ENCODE measurements around the gene SLC6A5. TPM values are rescaled to one million over a fixed set of nuclear protein-coding genes. Genes with fewer than 3 reads are reported as not detected.

The SLC6A5 gene
- total and polyA plus RNA-seq, 2 of the 4 experiments (the other 2 are of a cell fraction), result not detected

DNA sequence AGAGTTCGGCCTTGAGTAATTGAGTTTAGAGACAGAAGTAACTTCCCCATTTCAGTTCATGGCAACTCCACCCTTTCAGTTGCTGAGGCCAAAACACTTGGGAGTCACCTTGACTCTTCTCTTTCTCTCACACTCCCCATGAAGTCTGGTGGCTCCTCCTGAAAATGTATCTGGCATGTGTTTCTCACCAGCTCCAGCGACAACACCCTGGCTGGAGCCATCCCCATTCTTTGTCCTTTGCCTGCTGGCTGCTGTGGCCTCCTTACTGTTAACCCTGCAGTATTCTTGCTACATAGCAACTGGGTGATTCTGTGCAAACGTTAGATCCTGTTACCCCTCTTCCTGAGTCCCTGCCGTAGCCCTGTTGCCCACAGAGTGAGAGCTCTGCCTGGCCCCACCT, 23.8 kb downstream of the SLC6A5 start:
- H4K91ac ChIP-seq (ENCODE audit: insufficient read depth, low read depth, low read length), result no peak overlapping the region
- H3K18ac ChIP-seq (ENCODE audit: low read depth, low read length), result no peak overlapping the region
- no peak overlapping the region for H3K9ac ChIP-seq (ENCODE audit: low read depth, low read length)
- dilution Hi-C loops (cut with HindIII; ENCODE audit: low sequenced_read_pairs, unreplicated experiment) (no loop called here), in situ Hi-C loops (cut with MboI; ENCODE audit: low sequenced_read_pairs) (loop anchor here (25.0 kb wide), 1 partner anchor 686 kb away; no protein-coding TSS in a partner anchor), intact Hi-C loops (cut with micrococcal nuclease) (no loop called here)
- no peak overlapping the region for H2AFZ ChIP-seq (replicated peaks; ENCODE audit: low read length, poor library complexity)
- no peak overlapping the region for H2AK9ac ChIP-seq (replicated peaks; ENCODE audit: low read depth, low read length, poor library complexity)
- H3K9me3 ChIP-seq (ENCODE audit: control insufficient read depth, insufficient read depth, low read length), result no peaks in the 10 kb centered on the region
- no peak overlapping the region for H2BK20ac ChIP-seq (ENCODE audit: low read depth, low read length)
- no peak overlapping the region for H2BK120ac ChIP-seq (ENCODE audit: low read depth, low read length)
- H3K79me1 ChIP-seq (ENCODE audit: low read depth in 1 of 2, low read length in 2 of 2), result no peaks in the 10 kb centered on the region
- DNase-seq (no peak), ATAC-seq (ENCODE audit: low read depth) (no peak)
- H2BK15ac ChIP-seq (ENCODE audit: low read depth, low read length), result no peak overlapping the region
- H3K27me3 ChIP-seq (ENCODE audit: control insufficient read depth, insufficient read depth, low read length), result no peaks in the 10 kb centered on the region; the same call in 1 of the 2 replicates
- H3K9me1 ChIP-seq (ENCODE audit: insufficient read depth, low read length), result no peaks in the 10 kb centered on the region
- H3K4me2 ChIP-seq (ENCODE audit: low read depth, low read length), result no peak overlapping the region
- CTCF ChIA-PET, result interaction anchor here (1.1 kb wide), 1 partner anchor 13 kb away, joined by 4 read pairs; no protein-coding TSS in a partner anchor
- no peak overlapping the region for H3K56ac ChIP-seq (ENCODE audit: extremely low read depth, insufficient read depth, low read length)
- TF ChIP-seq SMC3 (IDR thresholded peaks at IDR 0.05; ENCODE audit: low read depth, low read length) (no peak), NFE2L2 (IDR thresholded peaks at IDR 0.05; ENCODE audit: low read depth, low read length) (no peak), POLR2A (IDR thresholded peaks at IDR 0.05; ENCODE audit: low read depth, low read length) (no peak), RCOR1 (IDR thresholded peaks at IDR 0.05; ENCODE audit: insufficient replicate concordance, low read length) (no peak), USF2 (IDR thresholded peaks at IDR 0.05; ENCODE audit: low read depth, low read length) (no peak), MAZ (IDR thresholded peaks at IDR 0.05; ENCODE audit: borderline replicate concordance, low read depth, low read length) (no peak), FOS (IDR thresholded peaks at IDR 0.05; ENCODE audit: low read depth, low read length) (no peak)
- TF ChIP-seq, protein P1, sequence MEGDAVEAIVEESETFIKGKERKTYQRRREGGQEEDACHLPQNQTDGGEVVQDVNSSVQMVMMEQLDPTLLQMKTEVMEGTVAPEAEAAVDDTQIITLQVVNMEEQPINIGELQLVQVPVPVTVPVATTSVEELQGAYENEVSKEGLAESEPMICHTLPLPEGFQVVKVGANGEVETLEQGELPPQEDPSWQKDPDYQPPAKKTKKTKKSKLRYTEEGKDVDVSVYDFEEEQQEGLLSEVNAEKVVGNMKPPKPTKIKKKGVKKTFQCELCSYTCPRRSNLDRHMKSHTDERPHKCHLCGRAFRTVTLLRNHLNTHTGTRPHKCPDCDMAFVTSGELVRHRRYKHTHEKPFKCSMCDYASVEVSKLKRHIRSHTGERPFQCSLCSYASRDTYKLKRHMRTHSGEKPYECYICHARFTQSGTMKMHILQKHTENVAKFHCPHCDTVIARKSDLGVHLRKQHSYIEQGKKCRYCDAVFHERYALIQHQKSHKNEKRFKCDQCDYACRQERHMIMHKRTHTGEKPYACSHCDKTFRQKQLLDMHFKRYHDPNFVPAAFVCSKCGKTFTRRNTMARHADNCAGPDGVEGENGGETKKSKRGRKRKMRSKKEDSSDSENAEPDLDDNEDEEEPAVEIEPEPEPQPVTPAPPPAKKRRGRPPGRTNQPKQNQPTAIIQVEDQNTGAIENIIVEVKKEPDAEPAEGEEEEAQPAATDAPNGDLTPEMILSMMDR (conservative IDR thresholded peaks at IDR 0.05; ENCODE audit: low read depth, low read length), result no peak
- no peak overlapping the region for H3K23ac ChIP-seq (ENCODE audit: low read depth, low read length)
- no CpG with 5 or more reads among the region's 4 CpGs for WGBS, 2 experiments (ENCODE audit: extremely low coverage in 2 of 2, insufficient read length in 1 of 2)
- no peak overlapping the region for H4K5ac ChIP-seq (ENCODE audit: low read depth, low read length)
- H3K36me3 ChIP-seq (ENCODE audit: control insufficient read depth, insufficient read depth, low read length), result no peaks in the 10 kb centered on the region
- no TSS peak for BruUV-seq (replicated peaks)
- no peak overlapping the region for H3K27ac ChIP-seq (ENCODE audit: insufficient read depth, low read length)
- no peaks in the 10 kb centered on the region for H4K20me1 ChIP-seq (ENCODE audit: insufficient read depth, low read length)
- H3K4ac ChIP-seq (ENCODE audit: low read depth, low read length), result no peak overlapping the region
- H2AK5ac ChIP-seq (ENCODE audit: low read depth, low read length), result no peak overlapping the region
- H3K4me3 ChIP-seq (ENCODE audit: insufficient read depth, low read depth, low read length), result no peak overlapping the region
- no peak overlapping the region for H4K8ac ChIP-seq (ENCODE audit: low read depth in 2 of 2, low read length in 2 of 2)
- H2BK5ac ChIP-seq (ENCODE audit: low read depth, low read length, poor library complexity, severe bottlenecking), result no peak overlapping the region
- H3K14ac ChIP-seq (replicated peaks; ENCODE audit: low read depth, low read length), result no peak overlapping the region
- POLR2A ChIA-PET (ENCODE audit: unreplicated experiment), result no interaction called here
- H3K4me1 ChIP-seq (ENCODE audit: control insufficient read depth, insufficient read depth, low read length), result no peaks in the 10 kb centered on the region

Data from IMR-90 (cell line).